LNCaP clone FGC (cell line): ENCODE results near the gene DNAH1.

ENCODE experiments used
- DNase-seq: peaks from one replicate; pipeline ENCODE4 v3.0.0-alpha.2; 2011; ENCODE audit warnings: low read depth
- H3K4me3 ChIP-seq: 2 replicates; pipeline ENCODE4 v1.5.1; 2011; ENCODE audit warnings: mild to moderate bottlenecking, low read depth, low read length, control low read depth
- TF ChIP-seq, protein P1 (sequence below): IDR thresholded peaks from 2 replicates; pipeline ENCODE4 v1.5.1; 2012; ENCODE audit warnings: mild to moderate bottlenecking; ENCODE audit not compliant: control insufficient read depth, insufficient read depth; ENCODE audit errors: extremely low read depth

DNAH1 gene

GRCh38 chr3:52352566-52352965, 36.4 kb downstream of the DNAH1 start:
- TF ChIP-seq, protein P1, sequence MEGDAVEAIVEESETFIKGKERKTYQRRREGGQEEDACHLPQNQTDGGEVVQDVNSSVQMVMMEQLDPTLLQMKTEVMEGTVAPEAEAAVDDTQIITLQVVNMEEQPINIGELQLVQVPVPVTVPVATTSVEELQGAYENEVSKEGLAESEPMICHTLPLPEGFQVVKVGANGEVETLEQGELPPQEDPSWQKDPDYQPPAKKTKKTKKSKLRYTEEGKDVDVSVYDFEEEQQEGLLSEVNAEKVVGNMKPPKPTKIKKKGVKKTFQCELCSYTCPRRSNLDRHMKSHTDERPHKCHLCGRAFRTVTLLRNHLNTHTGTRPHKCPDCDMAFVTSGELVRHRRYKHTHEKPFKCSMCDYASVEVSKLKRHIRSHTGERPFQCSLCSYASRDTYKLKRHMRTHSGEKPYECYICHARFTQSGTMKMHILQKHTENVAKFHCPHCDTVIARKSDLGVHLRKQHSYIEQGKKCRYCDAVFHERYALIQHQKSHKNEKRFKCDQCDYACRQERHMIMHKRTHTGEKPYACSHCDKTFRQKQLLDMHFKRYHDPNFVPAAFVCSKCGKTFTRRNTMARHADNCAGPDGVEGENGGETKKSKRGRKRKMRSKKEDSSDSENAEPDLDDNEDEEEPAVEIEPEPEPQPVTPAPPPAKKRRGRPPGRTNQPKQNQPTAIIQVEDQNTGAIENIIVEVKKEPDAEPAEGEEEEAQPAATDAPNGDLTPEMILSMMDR, result no peak
- H3K4me3 ChIP-seq, result no peak overlapping the region
- no peak for DNase-seq

- TF ChIP-seq, protein P1, result no peak
- DNase-seq, result no peak
- H3K4me3 ChIP-seq, result no peak overlapping the region
Observed at GRCh38 chr3:52353291-52353855, 37.3 kb downstream of the DNAH1 start.

- DNase-seq, result no peak
- TF ChIP-seq, protein P1, result no peak
Observed at GRCh38 chr3:52354676-52355075, 38.6 kb downstream of the DNAH1 start.

DNA sequence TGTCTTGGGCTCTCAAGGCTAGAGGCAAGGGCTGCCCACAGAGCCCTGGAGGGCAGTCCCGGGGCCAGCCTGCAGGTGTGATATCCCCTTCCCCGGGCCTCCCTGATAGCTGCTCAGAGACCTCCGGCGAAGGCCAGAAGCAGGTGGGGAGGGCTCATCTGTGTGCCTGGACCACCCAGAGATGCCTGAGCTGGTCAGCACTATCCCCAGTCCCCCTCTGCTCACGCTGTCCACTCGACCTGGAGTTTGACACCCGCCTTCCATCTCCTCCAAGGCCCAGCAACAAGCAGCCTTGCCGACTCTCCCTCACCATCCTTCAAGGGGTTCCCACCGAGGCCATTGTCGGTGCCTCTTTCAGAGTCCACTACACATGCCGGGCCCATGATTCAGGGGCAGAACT, 39.4 kb downstream of the DNAH1 start:
- TF ChIP-seq, protein P1, result no peak
- no peak overlapping the region for H3K4me3 ChIP-seq
- no peak for DNase-seq

More at GRCh38 chr3:52354676-52355075, 38.6 kb downstream of the DNAH1 start:
- no peak overlapping the region for H3K4me3 ChIP-seq

GRCh38 chr3:52356126-52356525, 40.0 kb downstream of the DNAH1 start:
- DNase-seq, result no peak
- no peak overlapping the region for H3K4me3 ChIP-seq
- TF ChIP-seq, protein P1, result no peak

DNA sequence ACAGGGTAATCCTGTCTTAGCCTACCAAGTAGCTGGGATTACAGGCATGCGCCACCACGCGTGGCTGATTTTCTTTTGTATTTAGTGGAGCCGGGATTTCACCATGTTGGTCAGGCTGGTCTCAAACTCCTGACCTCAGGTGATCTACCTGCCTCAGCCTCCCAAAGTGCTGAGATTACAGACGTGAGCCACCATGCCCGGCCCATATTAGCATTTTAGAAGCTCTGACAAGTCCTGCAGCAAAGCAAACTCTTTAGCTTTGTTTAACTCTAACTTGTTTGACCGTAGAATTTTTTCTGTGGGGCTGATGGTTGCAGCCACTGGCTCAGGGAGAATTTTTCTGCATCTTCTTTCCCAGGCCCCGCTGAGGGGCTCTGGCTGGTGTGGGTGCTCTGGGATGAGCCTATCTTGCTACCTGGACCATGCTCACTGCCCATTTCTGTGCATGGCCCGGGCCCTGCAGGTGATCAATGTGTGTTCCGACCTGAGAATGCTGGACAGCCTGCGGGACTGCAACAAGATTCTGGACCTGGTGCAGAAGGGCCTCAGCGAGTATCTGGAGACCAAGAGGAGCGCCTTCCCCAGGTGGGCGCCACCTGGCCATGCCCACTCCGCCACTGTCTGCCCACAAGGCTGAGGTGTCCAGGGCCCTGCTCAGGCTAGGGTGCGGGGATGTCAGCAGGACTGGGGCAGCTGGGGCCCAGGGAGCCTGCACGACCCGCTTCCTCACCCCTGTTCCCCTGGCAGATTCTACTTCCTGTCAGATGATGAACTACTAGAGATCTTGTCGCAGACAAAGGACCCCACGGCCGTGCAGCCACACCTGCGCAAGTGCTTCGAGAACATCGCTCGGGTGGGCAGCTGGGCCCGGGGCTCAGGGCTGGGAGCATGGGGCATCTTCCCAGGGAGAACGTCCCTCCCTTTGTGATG, 41.3 kb downstream of the DNAH1 start:
- DNase-seq, result no peak
- no peak overlapping the region for H3K4me3 ChIP-seq
- TF ChIP-seq, protein P1, result no peak

DNA sequence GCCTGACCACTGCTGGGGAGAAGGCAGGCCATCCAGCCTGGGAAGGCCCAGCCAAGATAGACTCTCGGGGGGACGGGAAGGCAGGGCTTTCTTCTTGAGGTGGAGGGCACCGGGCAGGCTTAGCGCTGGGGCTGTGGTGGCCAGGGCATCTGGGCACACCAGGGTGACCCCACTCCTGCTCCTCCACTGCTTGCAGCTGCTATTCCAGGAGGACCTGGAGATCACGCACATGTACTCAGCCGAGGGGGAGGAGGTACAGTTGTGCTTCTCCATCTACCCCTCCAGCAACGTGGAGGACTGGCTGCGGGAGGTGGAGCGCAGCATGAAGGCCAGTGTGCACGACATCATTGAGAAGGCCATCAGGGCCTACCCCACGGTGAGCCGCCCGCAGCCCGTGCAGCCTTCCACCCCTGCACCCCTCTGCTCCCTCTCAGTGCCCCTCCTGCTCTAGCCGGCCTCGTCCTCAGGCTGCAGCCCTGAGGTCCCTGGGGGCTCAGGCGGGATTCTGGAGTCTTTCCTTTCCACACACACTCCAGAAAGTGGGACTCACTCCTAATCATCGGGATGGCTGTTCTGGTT, 42.3 kb downstream of the DNAH1 start:
- H3K4me3 ChIP-seq, result no peak overlapping the region
- DNase-seq, result no peak
- TF ChIP-seq, protein P1, result no peak
